Renal pelvis (tissue), 12 donors: ENCODE data around the gene VIT. TPM values are rescaled to one million over a fixed set of nuclear protein-coding genes. Genes with fewer than 3 reads are reported as not detected.
A peak's percentile ranks its signal among the peaks of the same experiment; 100 is the strongest.

Experiments
- DNase-seq: peaks from one replicate; pipeline ENCODE4 v3.0.0-alpha.2; 2013
- long read RNA-seq, 16 experiments: transcript quantifications; one replicate each; lab custom pipeline, GENCODE V29; 2026
- polyA plus RNA-seq, 3 donors: library from polyadenylated mRNA; unstranded; fragments of 120-200 nt; gene quantifications; one replicate each; pipeline ENCODE4 v1.2.1, GENCODE V29; 2013; ENCODE audit not compliant: insufficient read length in 3 of 3

Gene VIT, protein sequence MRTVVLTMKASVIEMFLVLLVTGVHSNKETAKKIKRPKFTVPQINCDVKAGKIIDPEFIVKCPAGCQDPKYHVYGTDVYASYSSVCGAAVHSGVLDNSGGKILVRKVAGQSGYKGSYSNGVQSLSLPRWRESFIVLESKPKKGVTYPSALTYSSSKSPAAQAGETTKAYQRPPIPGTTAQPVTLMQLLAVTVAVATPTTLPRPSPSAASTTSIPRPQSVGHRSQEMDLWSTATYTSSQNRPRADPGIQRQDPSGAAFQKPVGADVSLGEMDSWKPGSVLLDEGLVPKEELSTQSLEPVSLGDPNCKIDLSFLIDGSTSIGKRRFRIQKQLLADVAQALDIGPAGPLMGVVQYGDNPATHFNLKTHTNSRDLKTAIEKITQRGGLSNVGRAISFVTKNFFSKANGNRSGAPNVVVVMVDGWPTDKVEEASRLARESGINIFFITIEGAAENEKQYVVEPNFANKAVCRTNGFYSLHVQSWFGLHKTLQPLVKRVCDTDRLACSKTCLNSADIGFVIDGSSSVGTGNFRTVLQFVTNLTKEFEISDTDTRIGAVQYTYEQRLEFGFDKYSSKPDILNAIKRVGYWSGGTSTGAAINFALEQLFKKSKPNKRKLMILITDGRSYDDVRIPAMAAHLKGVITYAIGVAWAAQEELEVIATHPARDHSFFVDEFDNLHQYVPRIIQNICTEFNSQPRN
- under 1 TPM in 1 of 3 donors, not detected in 2; 0.06 TPM for polyA plus RNA-seq
- long read RNA-seq, donor 1, result 0 reads
- long read RNA-seq, donor 2, result 0 reads
- long read RNA-seq, donor 3, result 0 reads
- long read RNA-seq, donor 4, result 0 reads
- long read RNA-seq, donor 5, result 0 reads
- long read RNA-seq, donor 6, result 0 reads
- long read RNA-seq, donor 7, result 0 reads
- long read RNA-seq, donor 8, result 0 reads
- long read RNA-seq, donor 9, result 0 reads
- long read RNA-seq, donor 10, result 0 reads
- long read RNA-seq, donor 11, result 0 reads
- long read RNA-seq, donor 12, result 0 reads
- long read RNA-seq, donor 13, result 0 reads
- long read RNA-seq, donor 14, result 0 reads
- long read RNA-seq, donor 15, result 0 reads
- long read RNA-seq, donor 16, result 0 reads

DNA sequence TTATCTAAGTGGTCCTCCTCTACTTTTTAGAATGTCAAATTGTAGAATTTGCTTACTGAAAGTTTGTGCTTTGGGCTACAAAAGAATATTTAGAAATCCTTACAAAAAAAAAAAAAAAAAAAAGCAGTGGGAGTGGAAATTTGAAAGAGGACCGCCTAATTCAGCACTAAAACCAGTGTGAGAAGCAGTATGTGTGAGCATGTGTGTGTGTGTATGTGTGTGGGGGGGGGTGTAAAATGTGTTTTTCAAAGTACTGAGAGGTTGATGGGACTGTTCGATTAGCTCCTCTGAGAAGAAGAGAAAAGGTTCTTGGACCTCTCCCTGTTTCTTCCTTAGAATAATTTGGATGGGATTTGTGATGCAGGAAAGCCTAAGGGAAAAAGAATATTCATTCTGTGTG is at the start of gene VIT:
VIT (plus strand) TSS at position 175 of the 400 bp plus-strand sequence. CDS start 19,664 bp downstream, outside the sequence.
- DNase-seq, result no peak

- no peak for DNase-seq
Measured at GRCh38 chr2:36650031-36650829, 46.3 kb upstream of the VIT start.

GRCh38 chr2:36653155-36653554 is 43.4 kb upstream of the VIT start:
- no peak for DNase-seq

DNA sequence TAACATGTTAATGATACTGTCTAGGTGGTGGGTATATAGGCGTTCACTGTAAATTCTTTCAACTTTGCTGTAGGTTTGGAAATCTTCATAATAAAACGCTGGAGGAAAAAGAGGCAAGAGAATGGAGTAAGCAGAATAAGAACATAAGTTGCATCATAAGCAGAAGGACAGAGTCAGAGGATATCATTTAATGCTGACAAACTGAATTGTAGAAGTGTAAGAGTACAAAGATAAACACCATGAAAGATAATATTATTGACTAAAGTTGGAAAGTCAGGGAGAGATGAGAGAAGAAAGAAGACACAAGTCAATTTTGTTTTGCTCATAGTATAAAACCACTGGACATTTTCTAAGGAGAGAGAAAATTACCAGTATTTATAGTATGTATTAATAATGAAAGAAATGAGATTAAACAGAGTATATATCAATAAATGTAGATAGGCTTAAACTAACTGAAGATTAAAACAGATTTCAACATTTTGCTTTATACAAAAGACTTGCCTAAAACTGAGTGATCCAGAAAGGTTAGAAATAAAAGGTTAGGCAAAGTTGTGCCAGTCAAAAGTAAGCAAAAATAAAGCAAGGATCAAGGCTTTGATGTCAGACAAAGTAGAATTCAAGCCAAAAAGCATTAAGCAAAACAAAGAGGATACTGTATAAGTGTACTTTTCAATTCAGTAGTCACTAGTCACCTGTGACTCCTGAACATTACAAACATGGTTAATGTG is 42.4 kb upstream of the VIT start:
- no peak for DNase-seq

DNA sequence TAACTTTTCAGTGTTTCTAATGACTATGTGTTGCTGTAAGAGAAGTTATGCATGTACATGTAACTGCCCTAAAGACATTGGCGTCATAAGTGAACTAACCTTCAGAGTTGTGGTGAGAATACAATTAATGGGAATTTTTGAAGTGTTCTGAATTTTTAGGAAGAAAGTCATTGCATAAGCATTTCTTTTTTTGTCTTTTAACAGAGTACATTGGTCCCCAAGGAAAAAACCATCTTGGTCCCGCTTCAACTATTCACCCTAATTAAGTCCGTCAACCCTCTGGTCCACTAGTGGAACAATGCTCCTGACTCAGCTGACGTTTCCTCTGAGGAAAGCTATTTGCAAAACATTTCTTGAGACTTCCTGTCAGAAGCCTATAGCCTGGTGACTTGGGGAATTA is 41.1 kb upstream of the VIT start:
- no peak for DNase-seq

- no peak for DNase-seq
Measured at GRCh38 chr2:36657703-36658102, 38.8 kb upstream of the VIT start.

- DNase-seq, result no peak
Measured at GRCh38 chr2:36658277-36658748, 38.2 kb upstream of the VIT start.

GRCh38 chr2:36659218-36659617 is 37.3 kb upstream of the VIT start:
- DNase-seq, result no peak

GRCh38 chr2:36659872-36660312 is 36.6 kb upstream of the VIT start:
- DNase-seq, result no peak

DNA sequence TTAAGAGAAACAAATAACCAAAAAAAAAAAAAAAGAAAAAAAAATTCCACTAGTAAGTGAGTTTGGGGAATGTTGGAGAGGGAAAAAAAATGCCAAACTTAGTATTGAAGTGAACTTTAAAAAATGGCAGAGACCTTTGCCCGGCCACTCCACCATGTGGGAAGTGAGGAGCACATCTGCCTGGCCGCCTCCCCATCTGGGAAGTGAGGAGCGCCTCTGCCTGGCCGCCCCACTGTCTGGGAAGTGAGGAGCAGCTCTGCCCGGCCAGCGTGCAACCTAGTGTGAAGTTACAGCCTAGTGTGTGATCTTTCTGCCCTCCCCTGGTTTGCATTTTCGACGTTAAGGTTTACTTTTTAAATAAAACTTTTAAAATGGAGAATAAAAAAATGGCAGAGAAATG is 33.9 kb upstream of the VIT start:
- DNase-seq, result no peak

GRCh38 chr2:36663295-36663694 is 33.2 kb upstream of the VIT start:
- no peak for DNase-seq

DNA sequence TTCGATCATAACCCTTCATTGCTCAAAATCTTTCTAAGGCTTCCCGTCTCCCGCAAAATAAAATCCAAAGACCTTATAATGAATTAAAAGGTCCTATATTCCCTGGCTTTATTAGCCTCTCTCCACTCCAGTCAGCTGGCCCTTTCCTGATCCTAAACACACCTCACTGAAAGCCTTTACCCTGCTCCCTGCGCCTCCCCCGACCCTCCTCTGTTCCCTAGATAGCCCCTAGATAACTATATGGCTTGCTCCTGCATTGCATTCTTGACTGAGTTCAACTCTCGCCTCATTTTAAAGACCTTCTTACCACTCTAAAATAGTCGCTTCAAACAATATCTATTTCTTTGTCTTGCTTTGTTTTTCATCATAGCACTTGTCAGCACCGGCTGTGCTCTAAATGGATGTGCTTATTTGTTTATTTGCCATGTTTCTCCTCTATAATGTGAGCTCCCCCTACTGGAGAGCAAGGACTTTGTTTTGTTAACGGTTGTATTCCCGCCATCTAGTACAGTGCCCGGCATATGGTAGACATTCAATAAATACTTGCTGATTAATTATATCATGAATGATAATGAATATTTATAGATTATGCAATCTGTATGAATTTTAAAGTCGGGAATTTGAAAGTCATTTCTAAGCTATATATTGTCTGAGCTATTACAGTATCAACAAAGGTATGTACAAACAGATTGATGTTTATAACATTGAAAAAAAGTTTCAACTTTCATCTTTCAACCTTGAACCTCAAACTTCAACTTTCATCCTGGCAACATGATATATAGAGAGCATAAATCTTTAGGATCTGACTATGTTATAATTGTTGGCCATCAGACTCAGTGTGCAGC is 32.4 kb upstream of the VIT start:
- DNase-seq, result peak; percentile 75

DNA sequence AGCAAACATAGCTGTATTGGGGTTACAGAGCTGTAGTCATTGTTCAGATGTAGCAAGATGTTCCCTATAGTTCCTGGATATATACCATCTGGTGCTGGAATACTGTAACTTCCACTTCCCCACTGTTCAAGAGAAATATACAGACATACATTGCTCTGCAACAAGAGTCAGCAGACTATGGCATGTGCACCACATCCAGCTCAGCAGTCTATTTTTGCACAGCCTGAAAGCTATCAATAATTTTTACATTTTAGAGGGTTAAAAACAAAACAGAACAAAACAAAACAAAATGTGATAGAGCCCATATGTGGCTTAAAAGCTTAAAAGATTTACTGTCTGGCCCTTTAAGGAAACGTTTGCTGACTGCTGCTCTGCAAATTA is 31.8 kb upstream of the VIT start:
- peak; percentile 73 for DNase-seq

DNA sequence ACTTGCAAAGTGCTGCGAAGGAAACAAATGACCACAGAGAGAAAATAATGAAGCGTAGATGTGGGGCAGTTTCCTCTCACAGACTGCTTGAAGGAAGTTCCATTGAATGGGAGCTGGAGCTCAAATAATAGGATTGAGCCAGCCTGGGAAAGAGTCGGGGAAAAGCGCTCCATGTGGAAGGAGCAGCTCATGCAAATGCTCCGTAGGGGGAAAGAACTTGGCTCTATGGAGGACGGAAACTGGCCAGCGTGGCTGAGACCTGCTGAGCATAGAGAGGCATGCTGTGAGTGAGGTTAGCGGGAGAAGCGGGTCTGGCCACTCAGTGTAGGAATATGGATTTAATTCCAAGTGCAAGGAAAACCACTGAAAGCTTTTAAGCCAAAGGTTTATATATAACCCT is 28.6 kb upstream of the VIT start:
- DNase-seq, result no peak

DNA sequence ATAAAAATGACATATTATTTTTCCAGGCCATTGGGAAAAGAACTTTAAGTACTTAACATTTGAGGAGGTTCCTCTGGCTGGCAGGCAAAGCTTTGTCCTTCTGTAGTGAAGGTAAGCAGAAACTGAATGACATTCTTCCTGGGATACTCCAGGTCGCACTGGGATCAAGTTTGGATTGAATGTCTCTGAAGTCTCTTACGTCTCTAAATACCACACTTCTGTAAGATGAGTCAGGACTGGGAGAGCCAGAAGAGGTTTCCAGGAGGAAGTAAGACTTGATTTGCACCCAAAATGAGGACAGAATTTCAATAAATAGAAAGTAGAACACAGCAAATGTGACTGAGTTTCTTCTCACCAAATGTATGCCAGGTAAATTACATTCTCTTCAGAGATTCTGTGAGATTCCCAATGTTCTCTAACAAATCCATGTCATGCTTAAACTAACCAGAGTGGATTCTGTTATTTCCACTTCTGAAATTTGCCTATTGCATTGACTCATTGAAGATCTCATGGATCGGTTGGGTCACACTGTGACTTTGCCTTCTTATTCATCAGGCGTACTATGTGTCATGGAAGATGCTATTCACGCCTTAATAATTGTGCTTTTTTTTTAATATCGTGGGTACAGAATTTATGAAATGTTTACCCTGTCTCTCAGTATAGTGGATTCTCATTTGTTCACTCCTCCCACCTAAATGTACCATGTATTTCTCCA is 25.5 kb upstream of the VIT start:
- DNase-seq, result no peak

GRCh38 chr2:36671731-36672130 is 24.8 kb upstream of the VIT start:
- DNase-seq, result no peak

GRCh38 chr2:36672199-36672598 is 24.3 kb upstream of the VIT start:
- DNase-seq, result no peak

DNA sequence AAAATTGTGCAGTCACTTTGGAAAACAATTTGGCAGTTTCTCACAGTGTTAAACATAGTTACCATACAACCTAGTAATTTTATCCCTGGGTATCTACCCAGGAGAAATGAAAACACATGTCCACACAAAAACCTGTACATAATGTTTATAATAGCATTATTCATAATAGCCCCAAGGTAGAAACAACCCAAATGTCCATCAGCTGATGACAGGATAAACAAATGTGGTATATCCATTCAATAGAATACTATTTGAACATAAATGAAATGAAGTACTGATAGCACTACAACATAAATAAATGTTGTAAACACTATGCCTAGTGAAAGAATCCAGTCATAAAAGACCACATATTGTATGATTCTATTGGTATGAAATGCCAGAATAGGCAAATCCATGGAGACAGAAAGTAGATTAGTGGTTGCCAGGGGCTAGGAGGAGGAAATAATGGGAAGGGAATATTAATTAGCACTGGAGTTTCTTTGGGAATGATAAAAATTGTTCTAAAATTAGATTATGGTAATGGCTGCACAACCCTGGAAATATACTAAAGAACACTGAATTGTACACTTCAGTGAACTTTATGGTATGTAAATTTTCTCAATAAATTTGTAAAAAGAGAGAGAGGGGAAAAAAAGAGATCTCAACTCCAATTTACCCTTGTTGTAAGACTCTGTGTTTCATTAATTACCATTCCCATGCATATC is 20.8 kb upstream of the VIT start:
- no peak for DNase-seq

DNA sequence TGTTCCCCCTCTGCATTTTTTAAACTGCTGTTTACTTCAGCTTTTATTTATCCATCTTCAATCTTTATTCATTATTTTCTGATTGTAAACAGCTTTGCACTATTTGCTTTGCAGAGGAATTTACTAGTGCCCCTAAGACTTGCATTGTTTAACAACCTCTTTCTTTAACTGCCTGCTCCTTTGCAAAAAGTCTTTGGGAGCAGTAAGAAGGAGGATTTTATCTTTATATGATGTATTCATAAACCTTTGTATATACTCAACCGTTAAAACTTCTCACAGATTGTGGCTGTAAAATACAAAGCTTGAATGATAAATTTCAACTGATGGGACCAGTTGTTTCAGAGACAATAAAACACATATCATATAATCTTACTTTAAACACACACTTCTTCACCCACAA is 20.1 kb upstream of the VIT start:
- DNase-seq, result no peak
